Activated T-cell treated with anti-CD3 and anti-CD28 coated beads for 1 hour (primary cell): Measurements from ENCODE around the gene EXOC3.

ENCODE experiments used
- DNase-seq: peaks from one replicate; pipeline ENCODE4 v3.0.0-alpha.2; 2020; ENCODE audit warnings: low read depth

Gene EXOC3

GRCh38 chr5:488744-489688, 46.0 kb downstream of the EXOC3 start:
- no peak for DNase-seq

GRCh38 chr5:489689-490080, 46.7 kb downstream of the EXOC3 start:
- no peak for DNase-seq

DNA sequence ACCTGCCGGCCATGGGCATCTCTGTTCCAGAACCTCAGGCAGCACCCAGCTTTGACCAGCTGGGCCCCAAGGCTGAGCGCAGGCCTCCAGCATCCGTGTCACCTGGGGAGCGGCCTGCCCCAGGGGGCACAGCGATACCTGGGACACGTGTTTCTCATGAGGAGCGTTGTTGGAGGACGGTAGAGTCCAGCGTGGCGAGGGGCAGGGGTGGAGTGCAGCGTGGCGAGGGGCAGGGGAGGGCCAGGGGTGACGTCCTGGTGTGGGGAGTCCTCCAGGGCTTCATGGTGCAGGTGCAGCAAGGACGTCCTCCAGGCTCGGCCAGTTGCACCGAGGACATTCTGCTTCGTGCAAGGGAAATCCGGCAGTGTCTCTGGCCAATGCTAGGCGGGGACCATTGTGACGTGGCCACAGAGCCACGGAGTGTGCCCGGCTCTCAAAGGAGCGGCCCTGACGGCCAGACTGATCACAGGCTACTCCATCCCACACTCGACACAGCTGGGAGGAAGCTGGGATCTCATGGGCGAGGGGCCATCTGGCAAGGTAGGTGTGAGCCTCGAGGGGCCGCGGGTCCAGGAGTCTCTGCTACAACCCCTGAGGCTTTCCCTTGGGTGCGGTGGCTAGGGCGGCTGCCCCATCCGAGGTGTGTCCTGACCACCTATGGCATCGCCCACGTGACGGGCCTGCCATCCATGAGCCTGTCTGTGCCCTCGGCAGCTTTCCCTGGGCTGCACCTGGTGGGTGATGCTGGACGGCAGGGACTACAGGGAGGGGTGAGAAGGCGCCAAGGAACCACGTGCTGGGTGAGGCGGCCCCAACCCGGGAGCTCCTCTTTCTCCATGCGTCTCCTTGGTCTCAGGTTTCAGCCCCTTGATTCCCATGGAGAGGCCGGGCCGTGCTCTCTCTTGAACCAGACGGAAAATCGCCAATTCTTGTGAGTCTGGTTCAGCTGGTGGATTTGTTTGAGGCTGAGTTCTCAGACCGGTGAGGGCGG, 47.4 kb downstream of the EXOC3 start:
- no peak for DNase-seq

GRCh38 chr5:491119-491855, 48.3 kb downstream of the EXOC3 start:
- no peak for DNase-seq

DNA sequence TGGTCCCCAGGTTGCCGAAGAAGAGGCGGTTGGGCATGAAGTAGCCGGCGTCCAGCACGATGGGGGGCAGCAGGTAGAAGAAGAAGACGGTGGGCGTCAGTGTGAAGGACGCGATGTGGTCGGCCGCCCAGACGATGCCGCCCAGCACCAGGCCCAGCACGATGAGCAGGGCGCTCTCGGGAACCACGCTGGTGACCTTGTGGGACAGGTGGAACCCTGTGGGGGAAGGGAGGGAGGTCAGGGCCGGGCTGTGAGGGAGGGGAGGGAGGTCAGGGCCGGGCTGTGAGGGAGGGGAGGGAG, 48.8 kb downstream of the EXOC3 start:
- DNase-seq: no peak

GRCh38 chr5:492314-492893, 49.4 kb downstream of the EXOC3 start:
- no peak for DNase-seq

- DNase-seq: no peak
Observed at GRCh38 chr5:493119-493701, 50.2 kb downstream of the EXOC3 start.

GRCh38 chr5:493758-494157, 50.8 kb downstream of the EXOC3 start:
- DNase-seq: no peak

DNA sequence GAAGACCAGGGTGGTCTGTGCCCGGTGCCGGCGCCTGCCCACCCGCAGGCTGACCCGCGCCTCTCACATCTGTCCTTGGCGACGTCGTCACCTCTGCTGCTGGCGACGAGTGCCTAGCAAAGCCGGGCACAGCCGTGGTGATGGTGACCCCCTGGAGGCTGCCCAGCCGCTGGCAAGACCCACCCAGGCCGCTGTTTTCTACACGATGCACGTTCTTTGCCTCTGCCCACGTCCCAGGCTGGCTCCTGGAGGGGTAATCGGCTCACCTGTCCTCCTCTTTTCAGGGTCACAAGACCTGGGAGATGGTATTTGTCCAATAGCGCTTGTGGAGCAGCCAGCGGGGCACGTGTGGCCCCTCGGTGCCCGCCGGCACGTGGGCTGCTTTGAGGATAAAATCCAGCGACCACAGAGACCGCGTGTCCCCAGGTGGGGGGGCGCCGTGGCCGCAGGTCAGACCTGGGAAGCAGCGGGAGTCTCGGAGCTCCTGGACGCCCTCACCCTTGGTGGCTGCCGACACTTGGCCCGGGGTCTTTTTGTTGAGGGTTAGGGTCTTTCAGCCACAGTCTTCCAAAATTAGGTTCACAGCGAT, 51.8 kb downstream of the EXOC3 start:
- DNase-seq: no peak

DNA sequence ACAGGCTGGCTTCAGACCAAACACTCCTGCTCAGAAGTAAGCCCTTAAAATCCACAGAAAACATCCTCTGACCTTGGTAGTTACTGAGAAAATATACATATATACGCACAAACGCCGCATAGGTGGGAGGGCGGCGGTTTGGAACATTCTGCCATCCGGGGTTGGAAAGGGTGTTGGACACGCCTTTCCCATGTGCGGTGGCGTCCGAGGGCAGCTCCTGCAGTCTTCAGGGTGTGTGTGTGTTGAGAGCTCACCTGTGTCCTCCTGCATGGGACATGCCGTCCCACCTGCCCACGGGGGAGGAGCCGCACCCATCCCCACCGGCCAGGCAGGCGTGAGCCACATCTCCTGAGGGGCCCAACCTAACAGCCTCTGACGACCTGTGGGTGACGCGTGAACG, 53.1 kb downstream of the EXOC3 start:
- DNase-seq: no peak

GRCh38 chr5:497090-497700, 54.2 kb downstream of the EXOC3 start:
- DNase-seq: no peak

DNA sequence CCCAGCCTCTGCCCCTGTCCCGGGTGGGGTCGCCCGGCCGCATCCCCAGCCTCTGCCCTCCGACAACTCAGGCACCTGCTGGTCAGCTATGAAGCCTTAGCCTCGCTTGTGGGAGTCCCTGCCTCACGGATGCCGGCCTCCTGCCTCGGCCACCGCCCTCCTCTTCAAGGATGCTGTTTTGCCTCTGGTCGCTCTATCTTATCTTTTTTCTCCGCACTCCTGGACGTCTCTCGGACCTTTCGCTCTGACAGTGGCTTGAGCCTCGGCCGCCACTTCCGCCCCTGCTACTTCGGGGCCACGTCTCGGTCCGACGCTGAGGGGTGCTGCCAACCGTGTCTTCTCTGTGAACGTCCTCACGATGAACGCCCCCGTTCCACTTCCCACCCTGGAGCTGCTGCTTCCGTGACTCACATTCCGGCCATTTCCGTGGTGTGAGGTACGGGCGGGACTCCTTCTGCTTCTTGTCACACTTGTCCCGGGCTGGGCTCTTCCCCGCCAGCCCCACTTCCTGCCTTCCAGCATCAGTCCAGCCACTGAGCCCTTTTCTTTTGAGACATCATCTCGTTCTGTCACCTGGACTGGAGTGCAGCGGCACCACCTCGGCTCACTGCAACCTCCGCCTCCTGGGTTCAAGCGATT, 55.0 kb downstream of the EXOC3 start:
- no peak for DNase-seq

DNA sequence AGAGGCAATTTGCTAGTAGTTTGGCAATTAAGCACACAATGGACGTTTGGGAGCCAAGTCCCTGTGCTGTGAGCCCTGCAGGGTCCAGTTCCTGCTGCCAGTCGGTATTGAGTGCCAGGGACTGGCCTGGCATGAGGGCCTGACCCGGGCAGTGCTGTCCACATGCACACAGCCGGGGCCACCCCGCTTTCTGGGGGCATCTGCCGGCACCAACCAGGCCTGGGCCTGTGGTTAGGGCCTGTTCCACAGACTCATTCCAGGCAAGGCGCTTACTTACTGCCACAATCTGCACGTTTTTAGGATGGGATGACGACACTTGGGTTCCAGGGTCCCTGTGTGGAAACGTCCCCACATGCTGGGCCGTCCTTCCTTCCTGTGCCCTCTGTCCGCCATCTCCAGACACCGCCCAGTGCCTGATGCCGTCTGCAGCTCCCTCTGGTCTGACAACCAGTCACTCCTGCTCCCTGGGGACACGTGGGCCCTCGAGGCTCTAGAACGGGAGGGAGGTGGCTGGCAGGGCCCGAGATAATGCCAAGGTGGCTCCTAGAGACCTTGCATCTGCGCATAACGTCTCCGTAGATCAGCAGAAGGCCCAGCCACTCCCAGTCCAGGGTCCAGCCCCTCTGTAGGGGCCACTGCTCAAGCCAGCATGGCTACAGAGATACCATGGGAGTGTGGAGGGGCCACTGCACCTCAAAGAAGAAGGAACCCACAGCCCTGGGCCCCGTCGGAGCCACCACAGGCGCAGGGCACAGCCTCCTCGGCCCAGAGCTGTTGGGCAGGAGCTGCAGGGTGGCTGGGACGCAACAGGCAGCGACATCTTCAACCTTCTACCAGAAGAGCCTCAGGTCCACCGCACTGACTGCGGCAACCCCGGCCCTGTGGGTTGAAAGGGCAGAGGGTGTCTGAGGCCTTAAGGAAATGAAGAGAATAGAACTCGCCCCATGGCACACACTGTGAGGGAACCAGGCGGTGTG, 56.5 kb downstream of the EXOC3 start:
- no peak for DNase-seq

GRCh38 chr5:500491-500890, 57.5 kb downstream of the EXOC3 start:
- no peak for DNase-seq

DNA sequence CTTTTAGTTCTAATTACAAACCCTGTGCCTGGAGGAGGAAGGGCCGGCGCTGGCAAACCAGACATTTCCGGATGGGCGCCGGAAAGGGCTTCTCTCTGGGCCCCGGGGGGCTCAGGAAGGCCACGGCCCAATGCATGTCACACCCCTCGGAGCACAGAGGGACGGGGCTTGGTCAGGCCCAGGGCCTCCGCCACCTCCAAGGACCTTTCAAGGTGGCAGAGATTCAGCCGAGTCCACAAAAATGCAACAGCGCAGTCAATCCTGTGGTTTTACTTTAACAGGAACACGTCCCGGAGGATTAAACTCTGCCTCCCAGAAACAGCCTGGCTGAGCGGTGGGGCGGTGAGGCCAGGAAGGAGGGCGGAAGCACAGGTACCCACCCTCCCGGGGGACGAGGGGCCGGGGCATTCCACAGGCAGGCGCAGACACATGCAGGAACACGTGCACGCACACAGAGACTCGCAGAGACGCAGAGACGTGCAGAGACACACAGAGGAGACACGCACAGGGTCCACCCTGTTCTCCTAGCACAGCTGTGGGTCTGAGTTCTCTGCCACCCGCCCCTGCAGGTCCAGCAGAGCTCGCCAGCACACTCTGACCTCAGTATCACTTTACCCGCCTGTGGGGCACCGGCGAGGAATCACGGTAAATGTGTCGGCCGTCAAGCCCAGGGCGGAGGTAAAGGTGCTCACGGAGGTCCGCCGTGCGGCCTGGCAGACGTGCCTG, 58.3 kb downstream of the EXOC3 start:
- no peak for DNase-seq

DNA sequence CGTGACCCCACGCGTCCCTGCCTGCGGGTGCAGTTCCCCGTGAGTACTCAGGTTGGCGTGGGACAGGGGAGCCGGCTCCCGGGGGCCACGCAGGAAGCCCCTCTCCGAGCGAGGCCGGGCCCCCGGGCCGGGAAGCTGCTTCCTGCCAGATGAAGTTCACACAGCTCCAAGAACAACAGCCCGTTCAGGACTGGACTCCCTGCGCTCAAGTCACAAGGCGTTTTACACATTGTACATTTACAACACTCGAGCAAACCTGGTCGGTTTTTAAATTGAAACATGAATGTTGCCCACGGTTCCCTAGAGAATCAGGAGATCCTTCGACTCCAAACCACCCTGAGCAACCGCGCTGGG, 58.8 kb downstream of the EXOC3 start:
- DNase-seq: no peak

DNA sequence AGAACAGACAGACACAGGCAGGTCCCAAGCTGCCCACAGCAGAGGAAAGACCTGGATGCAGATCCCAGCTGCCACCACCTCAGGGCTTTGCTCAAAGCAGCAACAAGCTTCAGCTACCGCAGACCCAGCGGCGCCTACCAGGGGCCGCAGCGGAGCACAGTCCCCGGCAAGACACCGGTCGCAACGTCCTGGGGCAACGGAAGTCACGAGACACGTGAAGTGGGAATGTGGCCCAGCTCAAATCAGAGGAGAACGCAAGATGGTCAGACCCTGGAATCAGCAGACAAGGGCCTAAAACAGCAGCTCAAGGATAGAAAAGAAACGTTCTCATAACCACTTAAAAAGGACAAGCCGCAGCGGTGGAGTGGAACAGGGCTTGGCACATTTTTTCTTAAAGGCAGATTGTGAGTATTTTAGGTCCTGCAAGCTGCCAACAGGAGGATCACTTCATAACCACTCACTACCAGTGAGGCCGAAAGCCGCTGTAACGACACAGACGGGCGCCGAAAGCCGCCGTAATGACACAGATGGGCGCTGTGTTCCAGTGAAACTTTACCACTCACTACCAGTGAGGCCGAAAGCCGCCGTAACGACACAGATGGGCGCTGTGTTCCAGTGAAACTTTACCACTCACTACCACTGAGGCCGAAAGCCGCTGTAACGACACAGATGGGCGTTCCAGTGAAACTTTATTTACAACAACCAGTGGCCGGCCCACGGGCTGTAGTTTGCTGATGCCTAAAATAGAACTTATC, 59.5 kb downstream of the EXOC3 start:
- no peak for DNase-seq
